Gastrocnemius medialis (tissue), 4 donors: ENCODE results near the gene ILKAP. TPM values are rescaled to one million over a fixed set of nuclear protein-coding genes. Genes with fewer than 3 reads are reported as not detected.

Source experiments
- ATAC-seq, 2 donors: fragments of 150-250 bp; one replicate each; pipeline ENCODE4 v1.9.1; 2016
- DNase-seq, 2 donors: peaks; one replicate each; pipeline ENCODE4 v3.0.0-alpha.2; 2019
- H3K27ac ChIP-seq, 4 donors: fragments of 200-600 bp; sonication (generic); 1 replicate in 1 of 4; 2 replicates in 3 of 4; pipeline ENCODE4 v1.5.1; 2016 to 2018; ENCODE audit warnings: mild to moderate bottlenecking in 2 of 4, moderate library complexity in 1 of 4
- H3K27me3 ChIP-seq, 3 donors: fragments of 200-600 bp; sonication (generic) in 2 of 3; 1 replicate in 1 of 3; 2 replicates in 2 of 3; pipeline versions ENCODE4 v1.5.1 to v1.6.0; 2016 to 2019; ENCODE audit warnings: mild to moderate bottlenecking in 1 of 3, moderate library complexity in 1 of 3
- H3K36me3 ChIP-seq, 2 donors: fragments of 200-600 bp; sonication (generic) in 1 of 2; one replicate each; pipeline ENCODE4 v1.5.1; 2017 to 2018
- H3K4me1 ChIP-seq, 2 donors: fragments of 200-600 bp; sonication (generic) in 1 of 2; one replicate each; pipeline ENCODE4 v1.5.1; 2016 to 2017; ENCODE audit warnings: mild to moderate bottlenecking in 2 of 2
- H3K4me3 ChIP-seq, 4 donors: fragments of 200-600 bp; sonication (generic) in 3 of 4; 1 replicate in 1 of 4; 2 replicates in 3 of 4; pipeline ENCODE4 v1.5.1; 2016 to 2019; ENCODE audit warnings: mild to moderate bottlenecking in 2 of 4
- H3K9me3 ChIP-seq, 3 donors: fragments of 200-600 bp; sonication (generic) in 2 of 3; 1 replicate in 1 of 3; 2 replicates in 2 of 3; pipeline ENCODE4 v1.5.1; 2016 to 2019
- CTCF ChIP-seq, 5 experiments: fragments of 450-650 bp in 3 of 5; fragments of 200-600 bp in 2 of 5; sonication (generic) in 2 of 5; IDR thresholded peaks in 4 of 5; conservative IDR thresholded peaks in 1 of 5; 1 replicate in 4 of 5; 2 replicates in 1 of 5; pipeline ENCODE4 v1.5.1; 2016 to 2019; ENCODE audit warnings: antibody characterized with exemption in 5 of 5, mild to moderate bottlenecking in 3 of 5, moderate library complexity in 3 of 5
- POLR2A ChIP-seq, 2 donors: fragments of 450-650 bp; IDR thresholded peaks; one replicate each; pipeline ENCODE4 v1.6.1; 2017; ENCODE audit warnings: antibody characterized with exemption in 2 of 2, mild to moderate bottlenecking in 2 of 2, moderate library complexity in 2 of 2
- in situ Hi-C, 4 donors: fragments of 200-750 bp; cut with MboI; loops; one replicate each; pipeline versions ENCODE4 v1.15.0 to v1.8.0; 2017; ENCODE audit warnings: low sequenced_read_pairs in 4 of 4
- intact Hi-C: fragments of 100-400 bp; cut with DNase I; formaldehyde crosslinking; loops from one replicate; pipeline ENCODE4 v1.15.1; 2023; ENCODE audit warnings: low total_unique reads
- total RNA-seq, 4 donors: library from RNA; depleted of rRNA; stranded (reverse); fragments of >200 nt; gene quantifications; one replicate each; pipeline versions ENCODE4 v1.1.0 to v1.2.3, GENCODE V29; 2016

Gene ILKAP
- total RNA-seq, 4 donors from 2014 or later: 16.6 to 30.1 (median 23.3) TPM

GRCh38 chr2:238134393-238134785 is 69.1 kb downstream of the ILKAP start:
- intact Hi-C loops: no loop called here
- TF ChIP-seq POLR2A (IDR thresholded peaks at IDR 0.05): no peak
- no peak for TF ChIP-seq CTCF (IDR thresholded peaks at IDR 0.05 in 4 of 5, conservative IDR thresholded peaks at IDR 0.05 in 1 of 5)
- in situ Hi-C loops: no loop called here
- DNase-seq: peak in 1 of 2 donors; percentile 10
- no peaks in the 10 kb centered on the region for H3K27me3 ChIP-seq
- peaks cover 26 to 39% of the 10 kb centered on the region in 2 donors for H3K4me1 ChIP-seq
- no peaks in the 10 kb centered on the region for H3K9me3 ChIP-seq
- no peaks in the 10 kb centered on the region for H3K36me3 ChIP-seq
- H3K4me3 ChIP-seq: no peak overlapping the region
- H3K27ac ChIP-seq: peak overlapping the region in 2 of 4 donors; percentile 99 to 100
- no peak for ATAC-seq

- Histone ChIP-seq H3K4me1 (peaks cover 25 to 35% of the 10 kb centered on the region in 2 donors), H3K9me3 (no peaks in the 10 kb centered on the region), H3K36me3 (no peaks in the 10 kb centered on the region), H3K27me3 (no peaks in the 10 kb centered on the region), H3K4me3 (no peak overlapping the region), H3K27ac (peak overlapping the region in 1 of 4 donors; percentile 9)
- in situ Hi-C loops (no loop called here), intact Hi-C loops (no loop called here)
- TF ChIP-seq POLR2A (IDR thresholded peaks at IDR 0.05) (no peak), CTCF (IDR thresholded peaks at IDR 0.05 in 4 of 5, conservative IDR thresholded peaks at IDR 0.05 in 1 of 5) (no peak)
- ATAC-seq (no peak), DNase-seq (peak in 1 of 2 donors; percentile 18)
Observed at GRCh38 chr2:238133499-238134392, 69.7 kb downstream of the ILKAP start.

- no peaks in the 10 kb centered on the region for H3K27me3 ChIP-seq
- H3K4me1 ChIP-seq: peaks cover 19 to 25% of the 10 kb centered on the region in 2 donors
- no peaks in the 10 kb centered on the region for H3K9me3 ChIP-seq
- no peak overlapping the region for H3K4me3 ChIP-seq
- TF ChIP-seq POLR2A (IDR thresholded peaks at IDR 0.05) (no peak), CTCF (IDR thresholded peaks at IDR 0.05 in 4 of 5, conservative IDR thresholded peaks at IDR 0.05 in 1 of 5) (no peak)
- in situ Hi-C loops (no loop called here), intact Hi-C loops (no loop called here)
- DNase-seq: peak in 1 of 2 donors; percentile 11
- no peak for ATAC-seq
- H3K36me3 ChIP-seq: no peaks in the 10 kb centered on the region
- no peak overlapping the region for H3K27ac ChIP-seq
Observed at GRCh38 chr2:238132463-238133450, 70.7 kb downstream of the ILKAP start.

GRCh38 chr2:238131761-238132462 is 71.6 kb downstream of the ILKAP start:
- no peak overlapping the region for H3K4me3 ChIP-seq
- no peak overlapping the region for H3K27ac ChIP-seq
- peaks cover 17 to 19% of the 10 kb centered on the region in 2 donors for H3K4me1 ChIP-seq
- DNase-seq (peak in 1 of 2 donors; percentile 12), ATAC-seq (no peak)
- no peaks in the 10 kb centered on the region for H3K9me3 ChIP-seq
- in situ Hi-C loops: no loop called here
- H3K27me3 ChIP-seq: no peaks in the 10 kb centered on the region
- H3K36me3 ChIP-seq: no peaks in the 10 kb centered on the region
- TF ChIP-seq POLR2A (IDR thresholded peaks at IDR 0.05): no peak
- TF ChIP-seq CTCF (IDR thresholded peaks at IDR 0.05 in 4 of 5, conservative IDR thresholded peaks at IDR 0.05 in 1 of 5): no peak
- intact Hi-C loops: no loop called here
